Measurements from ENCODE around the gene OSBPL3. TPM values are rescaled to one million over a fixed set of nuclear protein-coding genes. Genes with fewer than 3 reads are reported as not detected.

The OSBPL3 gene
- total RNA-seq, 1 donor from 2014 or later, result 35.2 TPM

GRCh38 chr7:24762771-24763170 lies 217.2 kb downstream of the OSBPL3 start:
- Histone ChIP-seq H3K27me3 (ENCODE audit: control insufficient read depth, insufficient read depth, low read length) (no peaks in the 10 kb centered on the region), H3K4me3 (ENCODE audit: low read depth, low read length) (no peak overlapping the region), H3K36me3 (ENCODE audit: control insufficient read depth, insufficient read depth, low read length) (no peaks in the 10 kb centered on the region)
- TF ChIP-seq, protein P1, sequence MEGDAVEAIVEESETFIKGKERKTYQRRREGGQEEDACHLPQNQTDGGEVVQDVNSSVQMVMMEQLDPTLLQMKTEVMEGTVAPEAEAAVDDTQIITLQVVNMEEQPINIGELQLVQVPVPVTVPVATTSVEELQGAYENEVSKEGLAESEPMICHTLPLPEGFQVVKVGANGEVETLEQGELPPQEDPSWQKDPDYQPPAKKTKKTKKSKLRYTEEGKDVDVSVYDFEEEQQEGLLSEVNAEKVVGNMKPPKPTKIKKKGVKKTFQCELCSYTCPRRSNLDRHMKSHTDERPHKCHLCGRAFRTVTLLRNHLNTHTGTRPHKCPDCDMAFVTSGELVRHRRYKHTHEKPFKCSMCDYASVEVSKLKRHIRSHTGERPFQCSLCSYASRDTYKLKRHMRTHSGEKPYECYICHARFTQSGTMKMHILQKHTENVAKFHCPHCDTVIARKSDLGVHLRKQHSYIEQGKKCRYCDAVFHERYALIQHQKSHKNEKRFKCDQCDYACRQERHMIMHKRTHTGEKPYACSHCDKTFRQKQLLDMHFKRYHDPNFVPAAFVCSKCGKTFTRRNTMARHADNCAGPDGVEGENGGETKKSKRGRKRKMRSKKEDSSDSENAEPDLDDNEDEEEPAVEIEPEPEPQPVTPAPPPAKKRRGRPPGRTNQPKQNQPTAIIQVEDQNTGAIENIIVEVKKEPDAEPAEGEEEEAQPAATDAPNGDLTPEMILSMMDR (IDR thresholded peaks at IDR 0.05; ENCODE audit: insufficient read depth, low read length, poor library complexity, severe bottlenecking), result no peak
- no peak for DNase-seq (ENCODE audit: low read depth)

DNA sequence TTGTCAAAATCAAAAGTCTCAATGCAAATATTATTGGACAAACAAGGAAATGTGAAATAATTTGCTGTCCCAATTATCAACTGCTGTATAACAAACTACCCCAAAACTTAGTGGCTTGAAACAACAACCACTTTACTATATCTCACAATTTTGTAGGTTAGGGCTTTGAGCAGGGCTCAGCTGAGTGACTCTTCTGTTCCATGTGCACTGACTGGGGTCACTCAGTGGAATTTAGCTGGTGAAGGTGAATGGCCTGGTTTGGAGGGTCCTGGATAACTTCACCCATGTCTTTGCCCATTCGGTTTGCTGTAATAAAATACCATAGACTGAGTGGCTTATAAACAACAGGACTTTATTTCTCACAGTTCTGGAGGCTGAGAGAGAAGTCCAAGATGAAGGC lies 219.0 kb downstream of the OSBPL3 start:
- no peak for DNase-seq (ENCODE audit: low read depth)
- TF ChIP-seq, protein P1 (IDR thresholded peaks at IDR 0.05; ENCODE audit: insufficient read depth, low read length, poor library complexity, severe bottlenecking), result no peak
- Histone ChIP-seq H3K36me3 (ENCODE audit: control insufficient read depth, insufficient read depth, low read length) (no peaks in the 10 kb centered on the region), H3K27me3 (ENCODE audit: control insufficient read depth, insufficient read depth, low read length) (no peaks in the 10 kb centered on the region), H3K4me3 (ENCODE audit: low read depth, low read length) (no peak overlapping the region)

GRCh38 chr7:24757353-24758275 lies 222.4 kb downstream of the OSBPL3 start, which contains the start of gene GSDME:
GSDME (minus strand) TSS chr7:24757464; CDS start chr7:24749774, 7,690 bp downstream.
- no peak for DNase-seq (ENCODE audit: low read depth)
- Histone ChIP-seq H3K27me3 (ENCODE audit: control insufficient read depth, insufficient read depth, low read length) (no peaks in the 10 kb centered on the region), H3K4me3 (ENCODE audit: low read depth, low read length) (peak within 1 kb of the TSS; percentile 78), H3K36me3 (ENCODE audit: control insufficient read depth, insufficient read depth, low read length) (no peaks in the 10 kb centered on the region)
- TF ChIP-seq, protein P1 (IDR thresholded peaks at IDR 0.05; ENCODE audit: insufficient read depth, low read length, poor library complexity, severe bottlenecking), result no peak

DNA sequence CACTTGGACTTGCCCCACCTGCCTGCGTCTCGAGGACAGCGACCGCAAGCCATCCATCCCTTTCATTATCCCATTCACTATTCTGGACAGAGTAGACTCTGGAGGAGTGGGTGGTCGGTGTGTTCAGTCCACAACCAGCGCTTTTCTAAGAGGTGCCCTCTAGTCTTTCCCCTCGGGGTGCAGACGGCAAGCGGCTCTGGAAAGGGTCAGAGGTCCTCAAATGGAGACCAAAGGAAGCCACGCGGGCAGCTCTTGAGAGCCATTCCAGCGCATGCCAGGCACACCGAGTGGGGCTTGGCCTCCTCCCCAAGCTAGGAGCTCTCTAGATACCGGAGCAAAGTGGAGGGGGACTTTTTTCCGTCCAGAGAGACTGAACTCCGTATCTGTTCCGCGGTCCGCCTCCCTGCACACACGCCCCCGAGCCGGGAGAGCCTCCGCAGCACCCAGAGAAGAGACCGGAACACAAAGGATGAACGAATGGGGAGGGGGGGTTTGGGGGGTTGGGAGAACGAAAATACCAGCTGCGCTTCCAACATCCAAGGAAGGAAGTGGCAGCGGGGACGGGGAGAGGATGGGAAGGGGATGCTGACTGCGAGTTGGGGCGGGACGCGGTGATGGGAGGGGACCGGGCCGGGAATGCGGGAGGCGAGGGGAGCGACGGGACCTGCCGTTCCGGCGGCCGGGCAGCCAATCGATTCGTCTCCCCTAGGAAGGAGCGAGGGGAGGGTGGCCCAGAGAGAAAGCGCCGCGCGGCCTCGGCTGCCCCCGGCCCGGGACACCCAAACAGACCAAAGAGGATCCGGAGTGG lies 223.2 kb downstream of the OSBPL3 start:
- no peaks in the 10 kb centered on the region for H3K36me3 ChIP-seq (ENCODE audit: control insufficient read depth, insufficient read depth, low read length)
- DNase-seq (ENCODE audit: low read depth), result no peak
- H3K27me3 ChIP-seq (ENCODE audit: control insufficient read depth, insufficient read depth, low read length), result no peaks in the 10 kb centered on the region
- TF ChIP-seq, protein P1 (IDR thresholded peaks at IDR 0.05; ENCODE audit: insufficient read depth, low read length, poor library complexity, severe bottlenecking), result no peak
- H3K4me3 ChIP-seq (ENCODE audit: low read depth, low read length), result peak overlapping the region; percentile 78

DNA sequence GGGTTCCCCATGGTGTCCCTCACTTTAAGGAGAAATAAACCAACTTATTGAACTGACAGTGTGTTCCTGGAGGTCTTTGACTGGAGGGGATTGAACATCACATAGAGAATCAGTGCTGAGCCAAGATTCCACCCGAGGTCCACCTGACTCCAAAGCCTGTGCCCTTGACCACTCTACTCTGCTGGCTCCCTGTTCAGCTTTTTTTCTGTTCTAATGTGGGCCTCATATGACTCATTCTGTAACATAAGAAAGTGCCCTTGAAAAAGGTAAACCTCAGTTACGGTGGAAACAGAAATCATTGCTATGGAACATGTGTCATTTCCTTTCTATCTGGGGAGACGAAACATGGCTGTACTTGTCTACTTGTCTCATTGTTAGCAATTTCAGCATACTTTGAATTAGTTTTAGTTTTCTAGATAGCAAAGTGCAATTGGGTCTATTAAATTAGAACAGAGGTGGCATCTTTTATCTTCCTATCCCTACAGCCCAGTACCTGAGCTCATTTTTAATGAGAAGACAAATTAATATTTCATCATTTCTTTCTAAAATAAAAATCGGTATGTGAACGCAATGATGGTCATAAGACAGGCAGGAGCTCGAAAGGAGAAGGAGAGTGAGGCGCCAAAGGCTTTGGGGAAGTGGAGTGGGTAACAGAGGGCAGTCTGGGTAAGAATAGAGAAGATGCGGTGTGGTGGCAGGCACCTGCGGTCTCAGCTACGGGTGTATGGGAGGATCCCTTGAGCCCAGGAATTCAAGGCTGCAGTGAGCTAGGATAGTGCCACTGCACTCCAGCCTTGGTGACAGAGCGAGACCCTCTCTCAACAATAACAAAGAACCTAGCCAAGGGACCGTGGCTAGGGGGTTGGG lies 224.2 kb downstream of the OSBPL3 start:
- Histone ChIP-seq H3K27me3 (ENCODE audit: control insufficient read depth, insufficient read depth, low read length) (no peaks in the 10 kb centered on the region), H3K4me3 (ENCODE audit: low read depth, low read length) (no peak overlapping the region), H3K36me3 (ENCODE audit: control insufficient read depth, insufficient read depth, low read length) (no peaks in the 10 kb centered on the region)
- peak; percentile 78 for DNase-seq (ENCODE audit: low read depth)
- TF ChIP-seq, protein P1 (IDR thresholded peaks at IDR 0.05; ENCODE audit: insufficient read depth, low read length, poor library complexity, severe bottlenecking), result no peak
